Progenitor cell of endocrine pancreas (in vitro differentiated cells): ENCODE measurements around the gene RILPL1. TPM values are rescaled to one million over a fixed set of nuclear protein-coding genes. Genes with fewer than 3 reads are reported as not detected.
"Not testable (repeated sequence)": the region's sequence is repeated elsewhere in the genome, so short reads cannot be mapped to it uniquely, and the experiment has no call there.

Experiments
- DNase-seq: peaks from one replicate; pipeline ENCODE4 v3.0.0; 2021; ENCODE audit warnings: low spot score; ENCODE audit not compliant: unreplicated experiment
- H3K27ac Mint-ChIP-seq: 2 replicates; pipeline ENCODE4 v1.8.0; 2021; ENCODE audit warnings: mild to moderate bottlenecking, moderate library complexity, mixed read lengths
- H3K27me3 Mint-ChIP-seq: 2 replicates; pipeline ENCODE4 v1.8.0; 2021; ENCODE audit warnings: mixed read lengths
- H3K36me3 Mint-ChIP-seq: 2 replicates; pipeline ENCODE4 v1.8.0; 2022; ENCODE audit warnings: mixed read lengths; ENCODE audit not compliant: insufficient read depth
- H3K4me1 Mint-ChIP-seq: 2 replicates; pipeline ENCODE4 v1.8.0; 2021; ENCODE audit warnings: low read depth, mixed read lengths
- H3K4me3 Mint-ChIP-seq: 2 replicates; pipeline ENCODE4 v1.8.0; 2021; ENCODE audit warnings: low read depth, mild to moderate bottlenecking, moderate library complexity, mixed read lengths
- H3K9me3 Mint-ChIP-seq: 2 replicates; pipeline ENCODE4 v1.8.0; 2021; ENCODE audit warnings: low read depth, mixed read lengths
- CTCF ChIP-seq: fragments of 200-600 bp; sonication (generic); IDR thresholded peaks from one replicate; pipeline ENCODE4 v1.5.0; 2021; ENCODE audit warnings: antibody characterized with exemption, mild to moderate bottlenecking; ENCODE audit not compliant: unreplicated experiment
- total RNA-seq: library from RNA; stranded (reverse); gene quantifications from 2 replicates; pipeline ENCODE4 v1.2.1, GENCODE V29; 2021

RILPL1 gene
- total RNA-seq, 1 donor from 2014 or later: 26.2 TPM

GRCh38 chr12:123573870-123574269 lies 40.4 kb upstream of the RILPL1 start:
- no peaks in the 10 kb centered on the region for H3K4me1 Mint-ChIP-seq
- no peak overlapping the region for H3K4me3 Mint-ChIP-seq
- H3K27me3 Mint-ChIP-seq: no peaks in the 10 kb centered on the region
- TF ChIP-seq CTCF: no peak
- no peaks in the 10 kb centered on the region for H3K9me3 Mint-ChIP-seq
- H3K36me3 Mint-ChIP-seq: peaks cover 2% of the 10 kb centered on the region
- DNase-seq: no peak
- H3K27ac Mint-ChIP-seq: no peak overlapping the region

GRCh38 chr12:123572391-123572790 lies 38.9 kb upstream of the RILPL1 start:
- Mint-ChIP-seq H3K27ac (no peak overlapping the region), H3K27me3 (no peaks in the 10 kb centered on the region), H3K9me3 (no peaks in the 10 kb centered on the region), H3K36me3 (peaks cover 2% of the 10 kb centered on the region), H3K4me3 (no peak overlapping the region), H3K4me1 (no peaks in the 10 kb centered on the region)
- TF ChIP-seq CTCF: no peak
- no peak for DNase-seq

- H3K4me1 Mint-ChIP-seq: no peaks in the 10 kb centered on the region
- no peaks in the 10 kb centered on the region for H3K27me3 Mint-ChIP-seq
- no peak overlapping the region for H3K4me3 Mint-ChIP-seq
- H3K9me3 Mint-ChIP-seq: no peaks in the 10 kb centered on the region
- DNase-seq: no peak
- H3K27ac Mint-ChIP-seq: peak overlapping the region; percentile 60
- TF ChIP-seq CTCF: no peak
- no peaks in the 10 kb centered on the region for H3K36me3 Mint-ChIP-seq
Measured at GRCh38 chr12:123571343-123571813, 37.9 kb upstream of the RILPL1 start.

GRCh38 chr12:123559468-123559867 lies 25.9 kb upstream of the RILPL1 start:
- Mint-ChIP-seq H3K27ac (no peak overlapping the region), H3K27me3 (peaks cover 3% of the 10 kb centered on the region), H3K9me3 (no peaks in the 10 kb centered on the region), H3K4me3 (no peak overlapping the region), H3K36me3 (no peaks in the 10 kb centered on the region), H3K4me1 (no peaks in the 10 kb centered on the region)
- DNase-seq: no peak
- no peak for TF ChIP-seq CTCF

- H3K27ac Mint-ChIP-seq, H3K36me3 Mint-ChIP-seq, H3K27me3 Mint-ChIP-seq, DNase-seq, H3K4me1 Mint-ChIP-seq, H3K4me3 Mint-ChIP-seq, H3K9me3 Mint-ChIP-seq: not testable (repeated sequence)
Measured at GRCh38 chr12:123558487-123558886, 25.0 kb upstream of the RILPL1 start.

GRCh38 chr12:123554843-123555242 lies 21.3 kb upstream of the RILPL1 start:
- not testable (repeated sequence) for DNase-seq, H3K9me3 Mint-ChIP-seq, H3K27me3 Mint-ChIP-seq, H3K4me1 Mint-ChIP-seq, H3K36me3 Mint-ChIP-seq, H3K4me3 Mint-ChIP-seq
- peak overlapping the region; percentile 21 for H3K27ac Mint-ChIP-seq

GRCh38 chr12:123554136-123554535 lies 20.6 kb upstream of the RILPL1 start:
- not testable (repeated sequence) for H3K4me3 Mint-ChIP-seq, DNase-seq, H3K4me1 Mint-ChIP-seq, H3K9me3 Mint-ChIP-seq, H3K27me3 Mint-ChIP-seq, H3K36me3 Mint-ChIP-seq, H3K27ac Mint-ChIP-seq
